GM21381 (cell line): ENCODE results near the gene INTS3.

Experiments
- ATAC-seq: cut with Tn5 transposase; IDR thresholded peaks from one replicate; pipeline ENCODE4 v1.9.1; 2021; ENCODE audit warnings: mild to moderate bottlenecking, moderate library complexity; ENCODE audit not compliant: unreplicated experiment

INTS3 gene, protein sequence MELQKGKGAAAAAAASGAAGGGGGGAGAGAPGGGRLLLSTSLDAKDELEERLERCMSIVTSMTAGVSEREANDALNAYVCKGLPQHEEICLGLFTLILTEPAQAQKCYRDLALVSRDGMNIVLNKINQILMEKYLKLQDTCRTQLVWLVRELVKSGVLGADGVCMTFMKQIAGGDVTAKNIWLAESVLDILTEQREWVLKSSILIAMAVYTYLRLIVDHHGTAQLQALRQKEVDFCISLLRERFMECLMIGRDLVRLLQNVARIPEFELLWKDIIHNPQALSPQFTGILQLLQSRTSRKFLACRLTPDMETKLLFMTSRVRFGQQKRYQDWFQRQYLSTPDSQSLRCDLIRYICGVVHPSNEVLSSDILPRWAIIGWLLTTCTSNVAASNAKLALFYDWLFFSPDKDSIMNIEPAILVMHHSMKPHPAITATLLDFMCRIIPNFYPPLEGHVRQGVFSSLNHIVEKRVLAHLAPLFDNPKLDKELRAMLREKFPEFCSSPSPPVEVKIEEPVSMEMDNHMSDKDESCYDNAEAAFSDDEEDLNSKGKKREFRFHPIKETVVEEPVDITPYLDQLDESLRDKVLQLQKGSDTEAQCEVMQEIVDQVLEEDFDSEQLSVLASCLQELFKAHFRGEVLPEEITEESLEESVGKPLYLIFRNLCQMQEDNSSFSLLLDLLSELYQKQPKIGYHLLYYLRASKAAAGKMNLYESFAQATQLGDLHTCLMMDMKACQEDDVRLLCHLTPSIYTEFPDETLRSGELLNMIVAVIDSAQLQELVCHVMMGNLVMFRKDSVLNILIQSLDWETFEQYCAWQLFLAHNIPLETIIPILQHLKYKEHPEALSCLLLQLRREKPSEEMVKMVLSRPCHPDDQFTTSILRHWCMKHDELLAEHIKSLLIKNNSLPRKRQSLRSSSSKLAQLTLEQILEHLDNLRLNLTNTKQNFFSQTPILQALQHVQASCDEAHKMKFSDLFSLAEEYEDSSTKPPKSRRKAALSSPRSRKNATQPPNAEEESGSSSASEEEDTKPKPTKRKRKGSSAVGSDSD

DNA sequence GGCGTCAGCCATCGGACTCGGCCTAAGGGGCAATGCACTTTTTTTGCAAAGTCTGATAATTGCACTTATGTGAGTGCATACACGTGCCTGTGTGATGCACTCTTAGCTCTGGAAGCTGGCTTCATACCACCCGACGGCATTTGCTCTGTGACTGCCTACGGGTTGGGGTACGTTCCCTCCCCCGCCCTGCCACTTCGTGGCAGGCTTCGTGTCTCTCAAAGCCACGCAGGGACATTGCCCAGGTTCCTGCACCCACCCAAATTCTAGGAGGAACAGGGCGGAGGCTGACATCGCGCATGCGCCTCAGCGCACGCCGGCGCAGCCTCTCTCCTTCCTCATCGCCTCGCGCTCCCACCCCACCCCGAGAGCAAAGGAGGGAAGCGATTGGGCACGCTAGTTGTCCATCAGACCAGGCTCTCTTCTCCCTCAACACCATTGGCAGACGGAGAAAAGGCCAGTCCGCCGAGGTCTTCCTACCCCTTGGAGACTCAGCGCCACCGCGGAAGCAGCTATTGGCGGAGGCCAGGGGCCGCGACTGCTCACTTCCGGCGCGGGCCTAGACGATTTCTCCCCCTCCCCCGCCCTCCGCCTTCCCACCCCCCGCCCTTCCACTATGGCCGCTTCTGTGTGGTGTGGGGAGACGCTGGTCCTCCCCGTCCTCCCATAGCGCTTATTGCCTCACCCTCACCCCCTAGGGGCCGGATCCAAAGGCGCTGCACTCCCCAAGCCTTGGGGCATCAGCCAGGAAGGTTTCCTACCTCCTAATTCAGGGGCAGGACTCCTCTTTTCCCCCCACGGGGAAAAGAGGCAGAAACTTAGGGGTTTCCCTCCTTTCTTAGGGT is at the start of gene INTS3:
Gene INTS3, plus strand, starts transcription at position 588 of the 842 bp plus-strand sequence. CDS start 585 bp downstream, outside the sequence.
- ATAC-seq = peak; percentile 95

DNA sequence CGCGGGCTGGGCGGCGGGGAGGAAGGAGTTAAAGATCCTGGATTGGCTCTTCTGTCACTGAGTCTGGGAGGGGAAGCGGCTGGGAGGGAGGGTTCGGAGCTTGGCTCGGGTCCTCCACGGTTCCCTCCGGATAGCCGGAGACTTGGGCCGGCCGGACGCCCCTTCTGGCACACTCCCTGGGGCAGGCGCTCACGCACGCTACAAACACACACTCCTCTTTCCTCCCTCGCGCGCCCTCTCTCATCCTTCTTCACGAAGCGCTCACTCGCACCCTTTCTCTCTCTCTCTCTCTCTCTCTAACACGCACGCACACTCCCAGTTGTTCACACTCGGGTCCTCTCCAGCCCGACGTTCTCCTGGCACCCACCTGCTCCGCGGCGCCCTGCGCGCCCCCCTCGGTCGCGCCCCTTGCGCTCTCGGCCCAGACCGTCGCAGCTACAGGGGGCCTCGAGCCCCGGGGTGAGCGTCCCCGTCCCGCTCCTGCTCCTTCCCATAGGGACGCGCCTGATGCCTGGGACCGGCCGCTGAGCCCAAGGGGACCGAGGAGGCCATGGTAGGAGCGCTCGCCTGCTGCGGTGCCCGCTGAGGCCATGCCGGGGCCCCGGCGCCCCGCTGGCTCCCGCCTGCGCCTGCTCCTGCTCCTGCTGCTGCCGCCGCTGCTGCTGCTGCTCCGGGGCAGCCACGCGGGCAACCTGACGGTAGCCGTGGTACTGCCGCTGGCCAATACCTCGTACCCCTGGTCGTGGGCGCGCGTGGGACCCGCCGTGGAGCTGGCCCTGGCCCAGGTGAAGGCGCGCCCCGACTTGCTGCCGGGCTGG is 49.1 kb upstream of the INTS3 start, which contains the start of gene NPR1:
Gene NPR1, plus strand, starts transcription at position 170 of the 818 bp plus-strand sequence. Its CDS starts 421 bp downstream, at position 591.
- no peak for ATAC-seq

DNA sequence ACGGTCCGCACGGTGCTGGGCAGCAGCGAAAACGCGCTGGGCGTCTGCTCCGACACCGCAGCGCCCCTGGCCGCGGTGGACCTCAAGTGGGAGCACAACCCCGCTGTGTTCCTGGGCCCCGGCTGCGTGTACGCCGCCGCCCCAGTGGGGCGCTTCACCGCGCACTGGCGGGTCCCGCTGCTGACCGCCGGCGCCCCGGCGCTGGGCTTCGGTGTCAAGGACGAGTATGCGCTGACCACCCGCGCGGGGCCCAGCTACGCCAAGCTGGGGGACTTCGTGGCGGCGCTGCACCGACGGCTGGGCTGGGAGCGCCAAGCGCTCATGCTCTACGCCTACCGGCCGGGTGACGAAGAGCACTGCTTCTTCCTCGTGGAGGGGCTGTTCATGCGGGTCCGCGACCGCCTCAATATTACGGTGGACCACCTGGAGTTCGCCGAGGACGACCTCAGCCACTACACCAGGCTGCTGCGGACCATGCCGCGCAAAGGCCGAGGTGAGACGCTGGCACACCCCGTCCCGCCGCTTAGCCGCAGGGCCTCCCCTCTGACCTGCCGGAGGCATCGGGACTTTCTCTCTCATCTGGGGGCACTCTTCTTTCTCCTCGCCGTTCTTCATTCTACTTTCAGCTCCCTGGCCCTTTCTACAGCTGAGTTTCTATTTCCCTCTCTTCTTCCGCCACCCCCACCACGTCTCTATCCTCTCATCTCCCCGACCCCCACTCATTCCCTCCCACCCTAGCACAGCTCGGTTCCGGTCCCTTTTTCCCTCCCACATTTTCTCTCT is 48.3 kb upstream of the INTS3 start:
- no peak for ATAC-seq

DNA sequence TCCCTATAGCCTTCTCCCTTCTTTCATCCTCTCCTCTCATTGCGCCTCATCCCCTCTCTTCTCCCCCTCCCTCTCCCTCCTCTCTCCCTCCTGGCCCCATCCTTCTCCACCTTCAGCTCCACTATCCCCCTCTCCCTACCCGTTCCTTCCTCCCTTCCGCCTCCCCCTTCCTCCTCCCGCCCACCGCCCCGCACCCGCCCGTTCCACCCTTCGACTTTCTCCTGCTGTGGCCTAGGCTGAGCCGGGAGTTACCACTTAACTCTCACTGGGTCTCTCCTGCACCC is 47.8 kb upstream of the INTS3 start:
- no peak for ATAC-seq

DNA sequence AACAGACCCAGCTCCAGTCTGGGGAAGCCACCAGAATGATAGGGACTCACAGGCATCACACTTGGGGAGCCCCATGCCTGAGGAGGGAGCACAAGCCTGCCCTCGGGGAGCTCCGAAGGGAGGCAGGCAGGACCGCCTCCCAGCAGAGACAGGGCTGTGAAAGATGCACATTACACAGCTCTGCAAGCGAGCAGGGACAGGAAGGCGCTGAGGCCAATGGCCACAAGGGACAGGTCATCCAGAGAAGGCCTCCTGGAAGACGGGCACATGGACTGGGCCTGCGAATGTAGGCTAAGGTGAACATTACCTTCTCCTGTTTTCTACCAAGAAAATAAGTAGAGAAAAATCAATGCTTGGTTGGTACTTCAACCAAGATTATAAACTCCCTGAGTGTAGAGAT is 45.1 kb upstream of the INTS3 start:
- ATAC-seq = no peak

DNA sequence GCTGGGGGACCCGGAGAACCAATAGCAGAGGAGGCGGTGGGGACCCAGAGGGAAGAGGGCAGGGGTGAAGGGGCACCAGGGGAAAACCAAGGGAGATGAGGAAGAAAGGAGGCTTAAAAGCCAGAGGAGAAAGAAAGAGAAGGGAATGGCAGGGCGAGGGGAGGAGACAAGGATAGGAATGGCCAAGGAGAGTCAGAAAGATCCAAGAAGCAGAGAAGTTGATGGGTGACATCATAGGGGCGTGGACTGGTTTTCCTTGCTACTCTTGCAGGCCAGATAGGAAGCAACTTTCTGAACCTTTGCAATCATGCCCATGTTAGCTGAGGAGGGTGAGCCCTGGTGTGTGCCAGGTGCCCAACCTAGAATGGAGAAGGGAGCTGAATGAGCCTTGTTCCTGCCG is 44.0 kb upstream of the INTS3 start:
- no peak for ATAC-seq

DNA sequence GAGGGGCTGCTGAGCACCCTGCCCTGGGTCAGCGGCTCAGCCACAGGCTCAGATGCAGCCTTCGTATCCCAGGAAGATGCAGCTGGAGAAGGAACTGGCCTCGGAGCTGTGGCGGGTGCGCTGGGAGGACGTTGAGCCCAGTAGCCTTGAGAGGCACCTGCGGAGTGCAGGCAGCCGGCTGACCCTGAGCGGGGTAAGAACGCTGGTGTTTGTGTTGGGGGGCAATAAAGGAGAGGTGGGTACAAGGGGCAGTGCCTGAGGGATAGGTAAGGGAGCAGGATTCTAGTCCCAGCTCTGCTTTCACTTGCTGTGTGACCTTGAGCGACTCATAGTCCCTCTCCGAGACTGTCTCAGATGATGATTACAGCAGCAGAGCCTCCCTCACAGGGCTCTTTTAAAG is 43.0 kb upstream of the INTS3 start:
- ATAC-seq = no peak

DNA sequence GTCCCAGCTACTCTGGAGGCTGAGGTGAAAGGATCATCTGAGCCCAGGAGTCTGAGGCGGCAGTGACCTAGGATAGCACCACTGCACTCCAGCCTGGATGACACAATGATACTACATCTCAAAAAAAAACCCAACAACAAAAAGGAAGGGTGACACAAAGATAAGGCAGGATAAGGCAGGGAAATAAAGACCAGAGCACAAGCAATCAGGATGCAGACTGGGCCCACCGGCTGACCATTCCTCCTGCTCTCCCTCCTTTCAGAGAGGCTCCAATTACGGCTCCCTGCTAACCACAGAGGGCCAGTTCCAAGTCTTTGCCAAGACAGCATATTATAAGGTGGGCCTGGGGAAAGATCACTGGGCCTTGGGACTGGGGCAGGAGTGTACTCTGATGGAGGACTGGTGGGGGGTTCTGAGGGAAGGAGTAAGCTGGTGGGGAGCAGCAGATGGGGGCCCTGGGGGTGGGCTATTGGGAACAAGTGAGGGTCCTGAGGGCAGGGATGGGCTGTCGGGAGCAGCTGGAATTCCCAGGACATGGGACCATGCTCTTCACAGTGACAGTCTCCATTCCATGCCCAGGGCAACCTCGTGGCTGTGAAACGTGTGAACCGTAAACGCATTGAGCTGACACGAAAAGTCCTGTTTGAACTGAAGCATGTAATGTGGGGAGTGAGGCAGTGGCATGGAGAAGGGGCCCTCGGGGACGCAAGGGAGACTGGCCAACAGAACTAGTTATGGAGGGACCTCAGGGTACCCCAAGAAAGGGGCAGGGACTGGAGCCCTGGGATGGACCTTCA is 42.1 kb upstream of the INTS3 start:
- ATAC-seq = no peak

DNA sequence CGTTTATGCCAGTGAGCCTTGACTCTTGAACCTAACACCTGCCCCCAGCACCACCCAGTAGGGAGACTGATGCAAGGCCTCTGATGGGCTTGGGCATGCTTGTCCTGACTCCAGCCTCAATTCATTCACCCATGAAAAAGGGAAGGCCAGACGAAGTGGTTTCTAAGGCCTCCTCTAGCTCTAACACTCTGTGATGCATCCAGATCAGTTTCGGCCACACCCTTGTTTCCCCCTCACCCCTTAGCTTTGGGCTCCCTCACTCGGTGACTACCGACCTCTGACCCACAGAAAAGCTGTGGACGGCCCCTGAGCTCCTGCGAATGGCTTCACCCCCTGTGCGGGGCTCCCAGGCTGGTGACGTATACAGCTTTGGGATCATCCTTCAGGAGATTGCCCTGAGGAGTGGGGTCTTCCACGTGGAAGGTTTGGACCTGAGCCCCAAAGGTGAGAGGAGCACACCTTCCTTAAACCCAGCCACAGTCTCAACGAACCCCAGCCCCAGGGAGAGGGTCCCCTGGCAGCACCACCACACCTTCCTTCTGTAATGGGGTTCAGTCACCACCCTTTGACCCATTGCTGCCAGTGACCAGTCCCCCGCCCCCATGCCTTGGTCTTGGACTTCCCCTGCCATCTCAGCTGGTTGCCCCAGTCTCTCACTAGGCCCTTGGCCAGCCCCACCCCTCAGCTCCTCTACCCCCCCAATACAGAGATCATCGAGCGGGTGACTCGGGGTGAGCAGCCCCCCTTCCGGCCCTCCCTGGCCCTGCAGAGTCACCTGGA is 40.3 kb upstream of the INTS3 start:
- no peak for ATAC-seq

DNA sequence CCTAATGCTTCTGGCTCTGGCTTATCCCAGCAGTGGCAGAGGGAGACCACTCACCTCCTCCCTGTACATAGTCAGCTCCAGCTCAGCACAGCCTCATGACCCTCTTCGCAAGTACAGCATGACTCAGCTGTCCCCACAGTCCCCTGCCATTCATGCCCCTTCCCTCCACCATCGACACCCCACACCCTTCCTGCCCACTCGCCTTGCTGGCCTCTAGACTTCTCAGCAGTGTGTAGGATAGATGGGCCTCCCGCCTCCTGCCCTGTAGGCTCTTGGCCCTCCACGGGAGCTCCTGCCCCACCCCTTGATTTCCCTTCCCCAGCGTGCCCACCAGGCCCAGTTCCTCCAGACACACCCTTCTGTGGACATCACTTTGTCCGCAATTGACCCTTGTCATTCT is 39.6 kb upstream of the INTS3 start:
- no peak for ATAC-seq

DNA sequence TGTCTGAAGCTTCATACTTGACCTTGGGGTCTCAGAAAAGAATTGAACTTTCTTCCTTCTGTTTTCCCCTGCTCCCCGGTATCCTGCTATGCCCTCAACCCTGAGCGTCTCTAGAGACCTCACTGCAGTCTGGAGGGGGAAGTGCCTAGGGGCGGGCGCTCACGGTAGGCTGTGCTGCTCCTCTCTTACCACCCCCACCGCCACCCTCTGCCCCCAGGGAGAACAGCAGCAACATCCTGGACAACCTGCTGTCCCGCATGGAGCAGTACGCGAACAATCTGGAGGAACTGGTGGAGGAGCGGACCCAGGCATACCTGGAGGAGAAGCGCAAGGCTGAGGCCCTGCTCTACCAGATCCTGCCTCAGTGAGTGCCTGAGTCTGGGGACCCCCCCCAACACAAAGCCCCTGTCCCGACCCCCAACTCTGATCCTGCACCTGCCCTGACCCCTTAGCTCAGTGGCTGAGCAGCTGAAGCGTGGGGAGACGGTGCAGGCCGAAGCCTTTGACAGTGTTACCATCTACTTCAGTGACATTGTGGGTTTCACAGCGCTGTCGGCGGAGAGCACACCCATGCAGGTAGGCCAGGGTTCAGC is 39.0 kb upstream of the INTS3 start:
- ATAC-seq = no peak

DNA sequence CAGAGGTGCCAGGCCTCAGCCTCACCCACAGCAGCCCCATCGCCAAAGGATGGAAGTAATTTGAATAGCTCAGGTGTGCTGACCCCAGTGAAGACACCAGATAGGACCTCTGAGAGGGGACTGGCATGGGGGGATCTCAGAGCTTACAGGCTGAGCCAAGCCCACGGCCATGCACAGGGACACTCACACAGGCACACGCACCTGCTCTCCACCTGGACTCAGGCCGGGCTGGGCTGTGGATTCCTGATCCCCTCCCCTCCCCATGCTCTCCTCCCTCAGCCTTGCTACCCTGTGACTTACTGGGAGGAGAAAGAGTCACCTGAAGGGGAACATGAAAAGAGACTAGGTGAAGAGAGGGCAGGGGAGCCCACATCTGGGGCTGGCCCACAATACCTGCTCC is 34.4 kb upstream of the INTS3 start:
- ATAC-seq = no peak

DNA sequence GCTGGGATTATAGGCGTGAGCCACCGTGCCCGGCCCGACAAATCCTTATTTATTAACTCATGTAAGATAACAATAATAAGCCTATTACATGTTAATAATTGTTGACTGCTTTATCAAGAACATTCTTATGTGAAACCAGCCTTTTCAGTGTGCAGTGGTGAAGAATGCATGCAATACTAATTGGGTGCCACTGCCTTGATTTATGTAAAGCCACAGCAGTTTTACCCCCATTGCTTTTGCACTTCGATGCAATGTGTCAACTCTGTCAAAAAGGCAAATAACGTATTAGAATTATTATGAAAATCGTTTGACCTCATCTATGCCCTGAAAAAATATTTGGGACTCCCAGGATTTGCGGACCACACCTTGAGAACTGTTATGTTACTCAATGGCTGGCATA is 31.1 kb upstream of the INTS3 start:
- no peak for ATAC-seq

DNA sequence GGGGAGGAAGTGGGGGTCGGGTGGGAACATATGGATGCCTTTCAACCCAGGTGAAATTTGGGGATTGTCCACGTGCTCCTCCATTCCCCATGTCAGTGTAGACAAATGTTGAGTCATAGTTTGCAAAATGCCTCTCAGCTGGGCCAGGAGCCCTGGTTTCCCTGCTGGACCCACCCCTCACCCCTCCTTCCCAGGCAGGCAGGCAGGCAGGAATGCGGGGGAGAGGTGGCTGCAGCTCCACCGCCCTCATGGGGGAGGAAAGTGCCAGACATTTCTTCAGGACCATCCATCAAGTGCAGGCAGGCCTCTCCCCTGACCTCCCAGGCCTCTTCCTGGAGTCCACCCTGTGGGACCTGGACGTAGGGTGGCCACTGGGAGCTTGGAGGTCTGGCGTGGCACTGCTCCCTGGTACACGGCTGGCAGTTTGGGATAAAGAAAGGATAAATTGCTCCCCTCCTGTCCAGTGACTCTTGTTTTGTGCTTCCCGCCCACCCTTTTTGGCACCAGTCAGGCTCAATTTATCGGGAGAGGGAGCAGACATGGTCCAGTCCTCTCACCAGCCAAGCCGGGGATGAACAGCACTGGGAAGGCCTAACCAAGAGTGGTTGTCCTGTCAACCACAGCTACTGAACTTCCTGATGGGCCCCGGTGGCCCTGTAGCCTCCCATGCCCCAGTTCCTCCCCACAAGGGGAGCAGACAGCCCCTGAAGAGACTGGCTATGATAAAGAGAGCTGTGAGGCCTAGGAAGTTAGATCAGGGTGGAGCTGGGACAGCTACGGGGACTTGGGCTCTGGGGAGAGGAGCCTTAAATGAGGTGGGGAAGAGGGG is 30.4 kb upstream of the INTS3 start:
- ATAC-seq = no peak

DNA sequence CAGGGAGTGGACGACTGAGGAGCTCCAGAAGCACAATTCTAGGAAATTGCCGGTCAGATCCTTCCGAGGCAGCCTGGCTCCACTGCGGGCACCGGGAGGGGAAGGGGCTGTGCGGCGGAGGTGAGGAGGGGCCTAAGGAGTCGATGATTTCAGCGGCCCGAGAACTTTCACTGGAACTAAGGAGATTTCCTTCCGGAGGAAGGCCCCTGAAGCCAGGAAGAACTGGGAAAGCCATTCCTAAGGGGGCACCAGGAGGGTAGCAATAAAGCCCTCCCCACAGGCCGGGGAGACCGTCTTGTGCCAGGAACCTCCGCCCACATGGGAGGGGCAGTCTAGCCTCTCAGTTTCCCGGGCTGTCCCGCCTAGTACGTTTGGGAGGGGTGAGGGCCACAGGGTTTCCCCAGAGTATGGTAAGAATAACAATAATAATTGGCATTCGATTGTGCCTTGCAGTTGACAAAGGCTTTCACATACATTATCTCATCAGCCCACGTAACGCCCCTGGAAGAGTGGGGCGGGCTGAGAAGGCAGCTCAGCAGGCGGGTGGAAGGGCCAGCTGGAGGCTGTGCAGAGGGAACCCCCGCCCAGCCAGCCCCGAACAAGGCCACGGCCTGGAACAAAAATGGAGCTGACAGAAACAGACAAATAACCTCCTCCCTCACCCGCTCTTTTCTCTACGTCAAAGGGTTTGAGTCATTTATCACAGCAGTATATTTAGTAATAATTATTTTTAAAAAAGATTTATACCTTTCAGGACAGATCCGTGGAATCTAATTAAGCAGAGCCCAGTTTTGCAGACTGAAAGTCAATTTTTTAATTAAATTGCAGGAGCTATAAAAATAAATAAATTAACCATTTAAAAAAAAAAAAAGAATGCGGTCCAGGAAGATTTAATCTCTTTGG is 29.6 kb upstream of the INTS3 start:
- ATAC-seq = no peak
